OCI-LY1 (cell line): ENCODE measurements around the gene LEP.

ENCODE experiments used
- EZH2 ChIP-seq: fragments of 200-600 bp; sonication (generic), shearing (Covaris generic); IDR thresholded peaks from 2 replicates; pipeline ENCODE4 v1.8.0; 2017; ENCODE audit warnings: borderline replicate concordance, mixed run types, mild to moderate bottlenecking, antibody characterized with exemption, low read length, moderate library complexity, mixed read lengths
- TF ChIP-seq, protein P1 (sequence below): fragments of 200-600 bp; sonication (generic), shearing (Covaris generic); IDR thresholded peaks from 2 replicates; pipeline ENCODE4 v1.5.1; 2017; ENCODE audit warnings: mild to moderate bottlenecking, antibody characterized with exemption, low read length, moderate library complexity, mixed read lengths

DNA sequence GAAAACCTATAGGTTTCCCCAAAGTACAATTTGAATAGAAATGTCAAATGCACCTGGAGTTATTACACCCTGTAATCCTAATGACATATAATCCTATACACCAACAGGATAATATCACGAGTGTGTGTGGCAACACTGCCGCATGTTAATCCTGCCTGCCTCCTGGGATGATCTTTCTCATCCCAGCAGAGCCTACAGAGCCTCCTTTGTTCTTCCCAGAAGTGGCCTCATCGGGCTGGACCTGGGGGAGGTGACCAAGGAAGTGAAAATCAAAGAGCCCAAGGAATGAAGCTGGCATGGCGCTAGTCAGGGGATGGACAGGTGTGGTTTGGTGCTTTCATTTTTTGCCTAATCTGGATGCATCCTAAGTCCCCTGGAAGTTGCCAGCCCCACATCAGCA is 29.5 kb upstream of the LEP start:
- no peak for TF ChIP-seq EZH2
- TF ChIP-seq, protein P1, sequence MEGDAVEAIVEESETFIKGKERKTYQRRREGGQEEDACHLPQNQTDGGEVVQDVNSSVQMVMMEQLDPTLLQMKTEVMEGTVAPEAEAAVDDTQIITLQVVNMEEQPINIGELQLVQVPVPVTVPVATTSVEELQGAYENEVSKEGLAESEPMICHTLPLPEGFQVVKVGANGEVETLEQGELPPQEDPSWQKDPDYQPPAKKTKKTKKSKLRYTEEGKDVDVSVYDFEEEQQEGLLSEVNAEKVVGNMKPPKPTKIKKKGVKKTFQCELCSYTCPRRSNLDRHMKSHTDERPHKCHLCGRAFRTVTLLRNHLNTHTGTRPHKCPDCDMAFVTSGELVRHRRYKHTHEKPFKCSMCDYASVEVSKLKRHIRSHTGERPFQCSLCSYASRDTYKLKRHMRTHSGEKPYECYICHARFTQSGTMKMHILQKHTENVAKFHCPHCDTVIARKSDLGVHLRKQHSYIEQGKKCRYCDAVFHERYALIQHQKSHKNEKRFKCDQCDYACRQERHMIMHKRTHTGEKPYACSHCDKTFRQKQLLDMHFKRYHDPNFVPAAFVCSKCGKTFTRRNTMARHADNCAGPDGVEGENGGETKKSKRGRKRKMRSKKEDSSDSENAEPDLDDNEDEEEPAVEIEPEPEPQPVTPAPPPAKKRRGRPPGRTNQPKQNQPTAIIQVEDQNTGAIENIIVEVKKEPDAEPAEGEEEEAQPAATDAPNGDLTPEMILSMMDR: no peak
